Measurements from ENCODE around the gene ARHGAP24. TPM values are rescaled to one million over a fixed set of nuclear protein-coding genes. Genes with fewer than 3 reads are reported as not detected.

The ARHGAP24 gene
- total and polyA plus RNA-seq, 2 donors (not counting 3 experiments of a cell fraction or from before 2014, with no cell fraction given): 52.1 to 79.4 TPM

- no peaks in the 10 kb centered on the region for H3K36me3 ChIP-seq (ENCODE audit: control insufficient read depth in 2 of 2, extremely low read depth in 1 of 2, insufficient read depth in 2 of 2, low read length in 2 of 2)
- no TSS peak for BruUV-seq (replicated peaks)
- ChIA-PET POLR2A (no interaction called here), CTCF (no interaction called here)
- no peaks in the 10 kb centered on the region for H4K20me1 ChIP-seq (replicated peaks; ENCODE audit: control insufficient read depth, extremely low read depth, insufficient read depth, low read length)
- TF ChIP-seq CTCF (IDR thresholded peaks at IDR 0.05; ENCODE audit: extremely low read depth in 1 of 2, insufficient read depth in 1 of 2, low read depth in 1 of 2, low read length in 2 of 2) (no peak), GATA2 (IDR thresholded peaks at IDR 0.05; ENCODE audit: insufficient read depth, insufficient read length, low read depth, low read length) (no peak), EZH2 (IDR thresholded peaks at IDR 0.05; ENCODE audit: borderline replicate concordance, low read depth, low read length, severe bottlenecking) (no peak), JUN (IDR thresholded peaks at IDR 0.05; ENCODE audit: borderline replicate concordance, insufficient read depth, insufficient read length, low read depth) (no peak), POLR2A (IDR thresholded peaks at IDR 0.05; ENCODE audit: low read depth, low read length) (no peak), POLR2AphosphoS5 (IDR thresholded peaks at IDR 0.05; ENCODE audit: insufficient read depth, low read depth, low read length) (no peak), MYC (IDR thresholded peaks at IDR 0.05; ENCODE audit: low read depth, low read length) (no peak), FOS (IDR thresholded peaks at IDR 0.05; ENCODE audit: borderline replicate concordance, insufficient read depth, low read length) (no peak), MAX (IDR thresholded peaks at IDR 0.05; ENCODE audit: insufficient read depth, insufficient read length) (no peak)
- no peak overlapping the region for H3K27ac ChIP-seq (ENCODE audit: insufficient read depth, low read depth, low read length)
- intact Hi-C loops (cut with micrococcal nuclease): no loop called here
- H3K9me1 ChIP-seq (replicated peaks; ENCODE audit: control insufficient read depth, extremely low read depth, insufficient read depth, low read length): no peaks in the 10 kb centered on the region
- dilution Hi-C loops (cut with MboI; ENCODE audit: extremely low pct_ligation_motif_present, low sequenced_read_pairs): no loop called here
- no peaks in the 10 kb centered on the region for H3K9me3 ChIP-seq (replicated peaks; ENCODE audit: control insufficient read depth, insufficient read depth, low read length)
- H3K79me2 ChIP-seq (ENCODE audit: control insufficient read depth, insufficient read depth, low read length): no peaks in the 10 kb centered on the region
- H3K9ac ChIP-seq (replicated peaks; ENCODE audit: extremely low read depth, insufficient read depth, low read length): no peak overlapping the region
- no peak for FAIRE-seq
- no peak overlapping the region for H2AFZ ChIP-seq (ENCODE audit: low read depth, low read length)
- H3K4me1 ChIP-seq (ENCODE audit: control insufficient read depth, extremely low read depth, insufficient read depth, low read length): no peaks in the 10 kb centered on the region
- no peak overlapping the region for H3K4me2 ChIP-seq (ENCODE audit: insufficient read depth, low read length)
- peaks cover 2 to 8% of the 10 kb centered on the region in 2 experiments for H3K27me3 ChIP-seq (ENCODE audit: control insufficient read depth in 2 of 2, insufficient read depth in 2 of 2, low read length in 2 of 2)
- DNase-seq (ENCODE audit: low read depth, low spot score): no peak
- H3K4me3 ChIP-seq (replicated peaks in 1 of 3; ENCODE audit: insufficient read depth in 1 of 3, low read depth in 1 of 3, low read length in 3 of 3): no peak overlapping the region
Observed at GRCh38 chr4:85580489-85580888, 105.5 kb downstream of the ARHGAP24 start.

All from endothelial cell of umbilical vein (primary cell).